A549 (cell line): ENCODE measurements around the gene CSTPP1. TPM values are rescaled to one million over a fixed set of nuclear protein-coding genes. Genes with fewer than 3 reads are reported as not detected.

ENCODE experiments used
- ATAC-seq, 2 experiments: fragments of 200-7000 bp in 1 of 2; fragments of >200 bp in 1 of 2; cut with Nextera tagmentation in 1 of 2; cut with Tn5 transposase in 1 of 2; 3 replicates each; pipeline versions ENCODE4 v1.8.0 to v1.9.1; 2018 to 2020; ENCODE audit warnings: mild to moderate bottlenecking in 1 of 2, moderate library complexity in 1 of 2
- CTCF ChIA-PET: fragments of 300-600 bp; sonication (Branson Sonifier 250); formaldehyde crosslinking; extraction: SDS; loops from one replicate; lab custom pipeline; 2021; ENCODE audit warnings: antibody characterized with exemption, inconsistent platforms; lab: Yijun Ruan, JAX
- POLR2A ChIA-PET: fragments of 350-600 bp; formaldehyde crosslinking; extraction: SDS; loops from one replicate; lab custom pipeline; 2021; ENCODE audit warnings: antibody characterized with exemption, inconsistent platforms; lab: Yijun Ruan, JAX
- DNase-seq, 2 experiments: peaks; one replicate each; pipeline versions ENCODE4 v3.0.0 to v3.0.0-alpha.2; 2011 to 2016; ENCODE audit warnings: low read depth in 1 of 2, low spot score in 1 of 2
- FAIRE-seq: peaks from 2 replicates; lab custom pipeline; 2011; peaks lifted over from hg19 to GRCh38; lab: Jason Lieb, UNC
- H3K27ac ChIP-seq, 2 experiments: fragments of >200 bp; sonication (Bioruptor Twin); formaldehyde crosslinking; 3 replicates each; pipeline ENCODE4 v1.5.1; 2016 to 2017
- H3K4me1 ChIP-seq: fragments of >200 bp; sonication (Bioruptor Twin); formaldehyde crosslinking; 3 replicates; pipeline ENCODE4 v1.6.1; 2016
- H3K4me2 ChIP-seq: fragments of >200 bp; sonication (Bioruptor Twin); formaldehyde crosslinking; 3 replicates; pipeline ENCODE4 v1.6.1; 2016
- H3K4me3 ChIP-seq: fragments of >200 bp; sonication (Bioruptor Twin); formaldehyde crosslinking; 3 replicates; pipeline ENCODE4 v1.5.1; 2016
- H3K9me3 ChIP-seq: fragments of >200 bp; sonication (Bioruptor Twin); formaldehyde crosslinking; 3 replicates; pipeline ENCODE4 v1.6.1; 2016
- CEBPB ChIP-seq, 2 experiments: fragments of >200 bp in 1 of 2; sonication (Bioruptor Twin) in 1 of 2; formaldehyde crosslinking in 1 of 2; IDR thresholded peaks; 2 replicates each; pipeline ENCODE4 v1.6.1; 2012 to 2016
- FOXS1 ChIP-seq: fragments of 250-450 bp; sonication (Bioruptor Pico); IDR thresholded peaks from 2 replicates; pipeline ENCODE4 v1.5.0; 2020; ENCODE audit warnings: mild to moderate bottlenecking, moderate library complexity
- HOXA7 ChIP-seq: fragments of 250-450 bp; sonication (Bioruptor Pico); IDR thresholded peaks from 2 replicates; pipeline ENCODE4 v1.5.0; 2020; ENCODE audit warnings: mild to moderate bottlenecking, moderate library complexity
- HOXB13 ChIP-seq: fragments of 250-450 bp; sonication (Bioruptor Pico); IDR thresholded peaks from 2 replicates; pipeline ENCODE4 v1.5.0; 2020; ENCODE audit warnings: low read depth, mild to moderate bottlenecking, moderate library complexity
- HOXB5 ChIP-seq: fragments of 250-450 bp; sonication (Bioruptor Pico); IDR thresholded peaks from 2 replicates; pipeline ENCODE4 v1.5.0; 2020; ENCODE audit warnings: mild to moderate bottlenecking, moderate library complexity
- JUN ChIP-seq, 2 experiments: fragments of >200 bp; sonication (Bioruptor Twin); formaldehyde crosslinking; IDR thresholded peaks; 2 replicates in 1 of 2; 3 replicates in 1 of 2; pipeline ENCODE4 v1.6.1; 2016 to 2017
- MAZ ChIP-seq: fragments of 150-350 bp; IDR thresholded peaks from 2 replicates; pipeline ENCODE4 v1.6.1; 2014; ENCODE audit warnings: antibody characterized with exemption, low read depth, low read length, borderline replicate concordance
- MYC ChIP-seq: IDR thresholded peaks from 2 replicates; pipeline ENCODE4 v1.6.1; 2012; ENCODE audit warnings: mild to moderate bottlenecking, inconsistent platforms, low read length, improper control_type of control experiment, borderline replicate concordance
- NPAS2 ChIP-seq: fragments of 250-450 bp; sonication (Bioruptor Pico); IDR thresholded peaks from 2 replicates; pipeline ENCODE4 v1.8.0; 2022; ENCODE audit warnings: mild to moderate bottlenecking, moderate library complexity, borderline replicate concordance
- PHF8 ChIP-seq: fragments of 200-600 bp; sonication (generic); IDR thresholded peaks from 2 replicates; pipeline ENCODE4 v1.6.1; 2016; ENCODE audit warnings: low read depth, mild to moderate bottlenecking, antibody characterized with exemption, moderate library complexity, borderline replicate concordance
- RAD21 ChIP-seq, 2 experiments: fragments of >200 bp in 1 of 2; sonication (Bioruptor Twin) in 1 of 2; formaldehyde crosslinking in 1 of 2; IDR thresholded peaks in 1 of 2; conservative IDR thresholded peaks in 1 of 2; 2 replicates in 1 of 2; 3 replicates in 1 of 2; pipeline ENCODE4 v1.6.1; 2012 to 2018; ENCODE audit warnings: inconsistent platforms in 1 of 2
- RCOR1 ChIP-seq: fragments of 150-350 bp; IDR thresholded peaks from 2 replicates; pipeline ENCODE4 v1.6.1; 2014; ENCODE audit warnings: antibody characterized with exemption, low read length, low read depth
- SREBF2 ChIP-seq: fragments of 450-650 bp; IDR thresholded peaks from 2 replicates; pipeline ENCODE4 v1.6.1; 2014; ENCODE audit warnings: mild to moderate bottlenecking, moderate library complexity
- WGBS: methylation state at CpG from one replicate; pipeline ENCODE4 v1.1.6; 2017; ENCODE audit errors: missing lambda C conversion rate; 5-methylcytosine and 5-hydroxymethylcytosine counted together
- polyA plus RNA-seq, 4 experiments: library from polyadenylated mRNA; depleted of rRNA in 3 of 4; stranded (reverse); fragments of >200 nt; fragmentation: RNase III in 1 of 4; extraction: RNeasy Plus Mini Kit Qiagen cat#74134 plus additional on column Dnase treatment in 1 of 4; gene quantifications; 2 replicates in 3 of 4; 3 replicates in 1 of 4; pipeline ENCODE4 v1.2.3, GENCODE V29; 2011 to 2017
- TF ChIP-seq, protein P1 (sequence below): IDR thresholded peaks from 2 replicates; pipeline ENCODE4 v1.6.1; 2012
- TF ChIP-seq, protein P2 (sequence below): IDR thresholded peaks from 2 replicates; pipeline ENCODE4 v1.6.1; 2012
- TF ChIP-seq, protein P3 (sequence below): fragments of >200 bp; sonication (Bioruptor Twin); formaldehyde crosslinking; IDR thresholded peaks from 3 replicates; pipeline ENCODE4 v1.6.1; 2016
- TF ChIP-seq, protein P4 (sequence below): fragments of >200 bp; sonication (Bioruptor Twin); formaldehyde crosslinking; IDR thresholded peaks from 2 replicates; pipeline ENCODE4 v1.6.1; 2016
- TF ChIP-seq, protein P5 (sequence below): fragments of 200-600 bp; sonication (generic); IDR thresholded peaks from 2 replicates; pipeline ENCODE4 v1.6.1; 2016; ENCODE audit warnings: antibody characterized with exemption, mild to moderate bottlenecking, moderate library complexity
- TF ChIP-seq, protein P6 (sequence below): IDR thresholded peaks from 2 replicates; pipeline ENCODE4 v1.6.1; 2012; ENCODE audit warnings: low read depth, borderline replicate concordance

Gene CSTPP1
- polyA plus RNA-seq, 2 of the 4 experiments (the other 2 are of a cell fraction), result 31.5 to 34.5 TPM

DNA sequence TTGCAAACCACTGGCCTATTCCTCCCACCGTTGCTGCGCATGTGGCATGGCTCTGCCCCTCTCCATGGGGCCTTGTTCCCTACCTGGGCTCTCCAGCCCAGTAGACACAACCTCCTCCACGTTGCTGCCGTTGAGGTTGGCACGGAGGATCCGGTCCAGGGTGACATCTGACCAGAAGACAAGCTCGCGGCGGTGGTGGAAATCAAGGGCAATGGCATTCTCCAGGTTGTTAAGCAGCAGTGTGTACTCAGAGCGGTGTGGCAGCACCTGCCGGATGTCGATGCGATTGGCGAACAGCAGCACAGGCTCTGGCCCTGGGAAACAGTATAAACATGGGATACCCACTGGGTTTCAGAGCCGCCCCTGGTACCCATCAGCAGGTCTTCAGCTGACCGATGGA lies 42.1 kb upstream of the CSTPP1 start:
- TF ChIP-seq JUN (IDR thresholded peaks at IDR 0.05), result no peak
- TF ChIP-seq, protein P1, sequence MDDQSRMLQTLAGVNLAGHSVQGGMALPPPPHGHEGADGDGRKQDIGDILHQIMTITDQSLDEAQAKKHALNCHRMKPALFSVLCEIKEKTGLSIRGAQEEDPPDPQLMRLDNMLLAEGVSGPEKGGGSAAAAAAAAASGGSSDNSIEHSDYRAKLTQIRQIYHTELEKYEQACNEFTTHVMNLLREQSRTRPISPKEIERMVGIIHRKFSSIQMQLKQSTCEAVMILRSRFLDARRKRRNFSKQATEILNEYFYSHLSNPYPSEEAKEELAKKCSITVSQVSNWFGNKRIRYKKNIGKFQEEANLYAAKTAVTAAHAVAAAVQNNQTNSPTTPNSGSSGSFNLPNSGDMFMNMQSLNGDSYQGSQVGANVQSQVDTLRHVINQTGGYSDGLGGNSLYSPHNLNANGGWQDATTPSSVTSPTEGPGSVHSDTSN, result no peak
- TF ChIP-seq, protein P2, sequence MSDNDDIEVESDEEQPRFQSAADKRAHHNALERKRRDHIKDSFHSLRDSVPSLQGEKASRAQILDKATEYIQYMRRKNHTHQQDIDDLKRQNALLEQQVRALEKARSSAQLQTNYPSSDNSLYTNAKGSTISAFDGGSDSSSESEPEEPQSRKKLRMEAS, result no peak
- TF ChIP-seq, all 56 proteins: peak for 0
- DNase-seq (no peak), FAIRE-seq (no peak), ATAC-seq (no peak)
- ChIA-PET POLR2A (interaction anchor here (0.7 kb wide), 1 partner anchor 36 kb away, joined by 4 read pairs; no protein-coding TSS in a partner anchor), CTCF (interaction anchor here (0.6 to 7.3 kb wide), 9 partner anchors 14 to 410 kb away, joined by 3 to 120 read pairs (median 3); no protein-coding TSS in a partner anchor)
- Histone ChIP-seq H3K27ac (no peak overlapping the region), H3K4me1 (no peaks in the 10 kb centered on the region), H3K4me2 (no peak overlapping the region), H3K4me3 (no peak overlapping the region), H3K9me3 (no peaks in the 10 kb centered on the region)
- WGBS, result 91% methylated on average over 16 of the region's 16 CpGs

DNA sequence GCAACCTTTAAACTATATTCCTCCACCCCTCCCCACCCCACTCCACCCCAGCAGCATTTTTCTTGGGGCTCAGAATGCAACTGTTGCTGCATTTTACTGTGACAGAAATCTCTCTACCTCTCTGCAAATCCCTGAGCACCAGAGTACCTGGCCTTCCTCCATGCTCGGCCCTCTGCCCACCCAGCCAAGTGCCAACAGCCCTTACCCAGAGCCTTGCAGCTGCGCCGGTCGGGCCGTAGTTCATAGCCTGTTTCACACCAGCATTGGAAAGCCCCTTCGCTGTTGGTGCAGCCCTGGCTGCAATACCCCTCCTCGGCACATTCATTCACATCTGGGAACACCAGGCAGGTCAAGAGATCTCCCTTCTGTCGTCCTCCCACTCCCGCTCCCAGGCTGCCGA lies 41.6 kb upstream of the CSTPP1 start:
- no peak for ATAC-seq
- ChIA-PET POLR2A (no interaction called here), CTCF (interaction anchor here (0.6 to 7.3 kb wide), 8 partner anchors 9 to 265 kb away, joined by 3 to 120 read pairs (median 7); no protein-coding TSS in a partner anchor)
- WGBS, result 92% methylated on average over 10 of the region's 10 CpGs
- Histone ChIP-seq H3K27ac (no peak overlapping the region), H3K4me1 (no peaks in the 10 kb centered on the region), H3K4me3 (no peak overlapping the region), H3K4me2 (no peak overlapping the region), H3K9me3 (no peaks in the 10 kb centered on the region)
- no peak for DNase-seq
- TF ChIP-seq FOXS1 (no peak), HOXA7 (CRISPR knock-in tag) (no peak), HOXB5 (CRISPR knock-in tag) (no peak), RAD21 (conservative IDR thresholded peaks at IDR 0.05 in 1 of 2, IDR thresholded peaks at IDR 0.05 in 1 of 2) (no peak), NPAS2 (CRISPR knock-in tag) (no peak), CEBPB (IDR thresholded peaks at IDR 0.05) (no peak), HOXB13 (CRISPR knock-in tag) (no peak), RCOR1 (no peak), PHF8 (no peak)
- TF ChIP-seq, protein P1, result no peak
- TF ChIP-seq, protein P3, sequence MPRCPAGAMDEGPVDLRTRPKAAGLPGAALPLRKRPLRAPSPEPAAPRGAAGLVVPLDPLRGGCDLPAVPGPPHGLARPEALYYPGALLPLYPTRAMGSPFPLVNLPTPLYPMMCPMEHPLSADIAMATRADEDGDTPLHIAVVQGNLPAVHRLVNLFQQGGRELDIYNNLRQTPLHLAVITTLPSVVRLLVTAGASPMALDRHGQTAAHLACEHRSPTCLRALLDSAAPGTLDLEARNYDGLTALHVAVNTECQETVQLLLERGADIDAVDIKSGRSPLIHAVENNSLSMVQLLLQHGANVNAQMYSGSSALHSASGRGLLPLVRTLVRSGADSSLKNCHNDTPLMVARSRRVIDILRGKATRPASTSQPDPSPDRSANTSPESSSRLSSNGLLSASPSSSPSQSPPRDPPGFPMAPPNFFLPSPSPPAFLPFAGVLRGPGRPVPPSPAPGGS, result no peak
- TF ChIP-seq, protein P4, sequence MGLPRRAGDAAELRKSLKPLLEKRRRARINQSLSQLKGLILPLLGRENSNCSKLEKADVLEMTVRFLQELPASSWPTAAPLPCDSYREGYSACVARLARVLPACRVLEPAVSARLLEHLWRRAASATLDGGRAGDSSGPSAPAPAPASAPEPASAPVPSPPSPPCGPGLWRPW, result no peak
- FAIRE-seq, result no peak

DNA sequence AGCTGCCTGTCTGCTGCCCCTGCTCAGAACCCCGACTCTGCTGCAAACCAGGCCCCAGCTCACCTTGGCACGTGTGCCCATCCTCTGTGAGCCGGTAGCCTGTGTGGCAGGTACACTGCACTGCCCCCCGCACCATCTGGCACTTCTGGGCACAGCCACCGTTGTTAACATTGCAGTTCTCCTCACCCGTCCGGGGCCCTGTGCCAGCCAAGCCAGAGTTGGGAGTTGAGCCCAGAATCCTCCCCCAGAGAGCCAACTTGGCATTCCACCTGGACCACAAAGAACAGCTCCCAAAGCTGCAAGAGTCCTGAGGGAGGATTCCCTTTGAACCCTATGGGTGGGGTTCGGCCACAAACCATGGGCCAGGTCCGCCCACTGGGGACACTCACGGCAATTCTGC lies 40.7 kb upstream of the CSTPP1 start:
- ChIA-PET CTCF (interaction anchor here (0.6 to 7.3 kb wide), 18 partner anchors 10 to 406 kb away, joined by 3 to 120 read pairs (median 4); no protein-coding TSS in a partner anchor), POLR2A (no interaction called here)
- ATAC-seq (no peak), FAIRE-seq (no peak), DNase-seq (no peak)
- Histone ChIP-seq H3K4me3 (no peak overlapping the region), H3K27ac (no peak overlapping the region), H3K4me1 (no peaks in the 10 kb centered on the region), H3K4me2 (no peak overlapping the region), H3K9me3 (no peaks in the 10 kb centered on the region)
- TF ChIP-seq, protein P5, sequence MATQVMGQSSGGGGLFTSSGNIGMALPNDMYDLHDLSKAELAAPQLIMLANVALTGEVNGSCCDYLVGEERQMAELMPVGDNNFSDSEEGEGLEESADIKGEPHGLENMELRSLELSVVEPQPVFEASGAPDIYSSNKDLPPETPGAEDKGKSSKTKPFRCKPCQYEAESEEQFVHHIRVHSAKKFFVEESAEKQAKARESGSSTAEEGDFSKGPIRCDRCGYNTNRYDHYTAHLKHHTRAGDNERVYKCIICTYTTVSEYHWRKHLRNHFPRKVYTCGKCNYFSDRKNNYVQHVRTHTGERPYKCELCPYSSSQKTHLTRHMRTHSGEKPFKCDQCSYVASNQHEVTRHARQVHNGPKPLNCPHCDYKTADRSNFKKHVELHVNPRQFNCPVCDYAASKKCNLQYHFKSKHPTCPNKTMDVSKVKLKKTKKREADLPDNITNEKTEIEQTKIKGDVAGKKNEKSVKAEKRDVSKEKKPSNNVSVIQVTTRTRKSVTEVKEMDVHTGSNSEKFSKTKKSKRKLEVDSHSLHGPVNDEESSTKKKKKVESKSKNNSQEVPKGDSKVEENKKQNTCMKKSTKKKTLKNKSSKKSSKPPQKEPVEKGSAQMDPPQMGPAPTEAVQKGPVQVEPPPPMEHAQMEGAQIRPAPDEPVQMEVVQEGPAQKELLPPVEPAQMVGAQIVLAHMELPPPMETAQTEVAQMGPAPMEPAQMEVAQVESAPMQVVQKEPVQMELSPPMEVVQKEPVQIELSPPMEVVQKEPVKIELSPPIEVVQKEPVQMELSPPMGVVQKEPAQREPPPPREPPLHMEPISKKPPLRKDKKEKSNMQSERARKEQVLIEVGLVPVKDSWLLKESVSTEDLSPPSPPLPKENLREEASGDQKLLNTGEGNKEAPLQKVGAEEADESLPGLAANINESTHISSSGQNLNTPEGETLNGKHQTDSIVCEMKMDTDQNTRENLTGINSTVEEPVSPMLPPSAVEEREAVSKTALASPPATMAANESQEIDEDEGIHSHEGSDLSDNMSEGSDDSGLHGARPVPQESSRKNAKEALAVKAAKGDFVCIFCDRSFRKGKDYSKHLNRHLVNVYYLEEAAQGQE, result no peak
- no peak for TF ChIP-seq MYC
- no peak for TF ChIP-seq FOXS1
- TF ChIP-seq MAZ, result no peak
- no peak for TF ChIP-seq SREBF2
- TF ChIP-seq, protein P6, sequence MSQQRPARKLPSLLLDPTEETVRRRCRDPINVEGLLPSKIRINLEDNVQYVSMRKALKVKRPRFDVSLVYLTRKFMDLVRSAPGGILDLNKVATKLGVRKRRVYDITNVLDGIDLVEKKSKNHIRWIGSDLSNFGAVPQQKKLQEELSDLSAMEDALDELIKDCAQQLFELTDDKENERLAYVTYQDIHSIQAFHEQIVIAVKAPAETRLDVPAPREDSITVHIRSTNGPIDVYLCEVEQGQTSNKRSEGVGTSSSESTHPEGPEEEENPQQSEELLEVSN, result no peak
- 91% methylated on average over 10 of the region's 10 CpGs for WGBS
